ENCODE data around the gene TMEM252. TPM values are rescaled to one million over a fixed set of nuclear protein-coding genes. Genes with fewer than 3 reads are reported as not detected.

The TMEM252 gene
- total RNA-seq, 6 experiments from 2014 or later = 0.22 to 0.50 (median 0.25) TPM; not detected in 3

DNA sequence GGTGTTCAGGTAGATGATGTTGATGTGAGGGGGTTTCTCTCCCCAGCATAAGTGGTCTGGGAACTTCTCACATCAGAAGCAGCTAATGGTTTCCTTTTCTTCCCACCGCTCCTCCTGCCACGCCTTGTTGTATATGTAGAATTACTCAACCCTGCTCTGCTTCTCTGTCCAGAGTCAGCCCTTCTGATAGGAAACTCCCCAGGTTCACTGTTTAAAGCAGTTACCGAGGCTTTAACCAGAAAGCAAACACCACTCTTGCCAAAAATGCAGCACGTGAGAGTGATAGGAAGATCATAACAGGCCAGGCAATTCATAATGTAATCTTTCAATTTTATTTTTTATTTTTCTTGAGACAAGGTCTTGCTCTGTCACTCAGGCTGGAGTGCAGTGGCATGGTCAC, 10.5 kb upstream of the TMEM252 start:
- ATAC-seq (peak; percentile 33 to 46 (median 36)), DNase-seq (no peak)
- Histone ChIP-seq H3K4me1 (no peaks in the 10 kb centered on the region), H3K4me3 (no peak overlapping the region), H3K9me3 (no peaks in the 10 kb centered on the region), H3K27me3 (no peaks in the 10 kb centered on the region), H3K27ac (no peak overlapping the region), H3K36me3 (no peaks in the 10 kb centered on the region)
- TF ChIP-seq POLR2A (IDR thresholded peaks at IDR 0.05) (no peak), CTCF (IDR thresholded peaks at IDR 0.05) (no peak)
- intact Hi-C loops (cut with DNase I) = no loop called here
- 12% methylated on average over 4 of the region's 4 CpGs for WGBS (ENCODE audit: insufficient coverage, low coverage, low lambda C conversion rate, missing lambda C conversion rate)

DNA sequence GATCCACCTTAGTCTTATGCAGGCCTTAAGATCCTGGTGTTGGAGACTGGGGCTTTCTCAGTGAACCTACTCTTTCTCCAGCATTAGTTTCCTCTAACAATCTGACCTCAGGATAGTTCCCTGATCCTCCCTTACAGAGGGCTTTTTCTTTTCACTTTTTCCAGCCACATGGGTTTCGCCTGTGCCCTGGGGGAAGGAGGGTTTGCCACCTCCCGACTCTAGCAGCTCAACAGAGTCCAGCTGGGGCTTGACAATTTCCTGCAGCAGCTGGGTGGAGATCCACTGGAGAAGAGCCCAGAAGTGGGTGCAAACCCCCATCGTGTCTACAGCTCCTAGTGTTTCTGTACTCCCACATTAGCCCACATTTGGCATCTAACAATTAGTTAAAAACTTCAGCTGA, 7.6 kb upstream of the TMEM252 start:
- DNase-seq (no peak), ATAC-seq (no peak)
- Histone ChIP-seq H3K27ac (no peak overlapping the region), H3K4me3 (no peak overlapping the region), H3K9me3 (no peaks in the 10 kb centered on the region), H3K4me1 (no peaks in the 10 kb centered on the region), H3K27me3 (no peaks in the 10 kb centered on the region), H3K36me3 (no peaks in the 10 kb centered on the region)
- intact Hi-C loops (cut with DNase I) = no loop called here
- 75% methylated on average over 2 of the region's 3 CpGs for WGBS (ENCODE audit: insufficient coverage, low coverage, low lambda C conversion rate, missing lambda C conversion rate)
- TF ChIP-seq POLR2A (IDR thresholded peaks at IDR 0.05) (no peak), CTCF (IDR thresholded peaks at IDR 0.05) (no peak)

GRCh38 chr9:68547417-68547816, 6.7 kb upstream of the TMEM252 start:
- H3K27ac ChIP-seq = peak overlapping the region in 2 of 3 donors; percentile 8 to 28
- no peak for TF ChIP-seq POLR2A (IDR thresholded peaks at IDR 0.05)
- TF ChIP-seq CTCF (IDR thresholded peaks at IDR 0.05) = no peak
- no peak overlapping the region for H3K4me3 ChIP-seq
- H3K4me1 ChIP-seq = no peaks in the 10 kb centered on the region
- DNase-seq (no peak), ATAC-seq (peak; percentile 24 to 43 (median 28))
- H3K9me3 ChIP-seq = no peaks in the 10 kb centered on the region
- intact Hi-C loops (cut with DNase I) = no loop called here
- H3K36me3 ChIP-seq = no peaks in the 10 kb centered on the region
- no peaks in the 10 kb centered on the region for H3K27me3 ChIP-seq

DNA sequence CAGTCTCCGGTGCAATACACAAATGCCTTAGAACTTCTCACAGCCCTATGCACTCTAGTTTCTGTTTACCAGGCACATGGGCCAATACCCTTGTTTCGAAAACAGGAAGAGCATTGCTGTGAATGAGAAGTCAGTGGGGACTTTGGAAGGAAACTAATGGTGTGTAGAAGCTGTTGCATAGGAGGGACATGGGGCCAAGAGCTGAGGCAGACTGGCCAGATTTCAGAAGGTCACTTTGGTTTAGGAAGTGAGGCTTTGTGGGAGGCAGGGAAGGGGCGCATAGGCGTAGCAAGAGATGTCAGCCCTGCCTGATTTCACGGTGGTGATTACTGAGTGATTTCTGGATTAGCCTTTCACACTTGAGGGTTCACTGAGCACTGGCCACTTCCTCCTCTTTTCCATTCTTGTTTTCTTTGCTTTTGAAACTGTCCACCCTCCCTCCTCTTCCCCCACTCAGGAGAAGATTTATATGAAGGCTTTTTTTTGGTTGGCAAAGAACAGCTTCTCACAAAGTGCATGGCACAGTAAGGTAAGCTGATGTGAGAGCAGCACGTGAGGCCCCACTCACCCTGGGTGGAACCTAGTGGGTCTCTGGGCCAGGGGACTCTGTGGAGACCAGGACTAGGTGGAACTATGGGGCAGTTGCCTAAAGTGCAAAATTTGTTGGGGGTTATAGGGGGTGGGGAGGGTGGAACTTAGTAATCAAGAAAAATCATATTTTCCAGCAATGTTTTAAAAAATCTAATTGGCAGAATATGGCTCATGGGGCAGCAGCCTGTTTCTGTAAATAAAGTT, 6.1 kb upstream of the TMEM252 start:
- Histone ChIP-seq H3K36me3 (no peaks in the 10 kb centered on the region), H3K4me1 (no peaks in the 10 kb centered on the region), H3K9me3 (no peaks in the 10 kb centered on the region), H3K4me3 (no peak overlapping the region), H3K27ac (peak overlapping the region; percentile 28 to 62 (median 53)), H3K27me3 (no peaks in the 10 kb centered on the region)
- WGBS (ENCODE audit: insufficient coverage, low coverage, low lambda C conversion rate, missing lambda C conversion rate) = 28% methylated on average over 6 of the region's 6 CpGs
- intact Hi-C loops (cut with DNase I) = no loop called here
- TF ChIP-seq CTCF (IDR thresholded peaks at IDR 0.05) (no peak), POLR2A (IDR thresholded peaks at IDR 0.05) (peak; percentile 8)
- ATAC-seq (peak; percentile 88 to 94 (median 92)), DNase-seq (peak in 1 of 3 donors; percentile 56)

All from right lobe of liver (tissue), 6 donors.